DND-41 (cell line): ENCODE data around the gene AK5.

ENCODE experiments used
- ATAC-seq: fragments of 200-7000 bp; cut with Tn5 transposase; 3 replicates; pipeline ENCODE4 v1.9.1; 2021; ENCODE audit warnings: low read depth; ENCODE audit not compliant: insufficient read depth
- DNase-seq: peaks from one replicate; pipeline ENCODE4 v3.0.0-alpha.2; 2020
- H2AFZ ChIP-seq: 2 replicates; pipeline ENCODE4 v1.6.0; 2012; ENCODE audit warnings: low read depth, low read length
- H3K27ac ChIP-seq: 2 replicates; pipeline ENCODE4 v1.5.1; 2012; ENCODE audit warnings: low read length, inconsistent platforms
- H3K27me3 ChIP-seq: fragments of 200-600 bp; sonication (generic); 2 replicates; pipeline ENCODE4 v1.6.0; 2012; ENCODE audit warnings: low read length, mild to moderate bottlenecking, inconsistent platforms; ENCODE audit not compliant: insufficient read depth, poor library complexity
- H3K36me3 ChIP-seq: 2 replicates; pipeline ENCODE4 v1.5.1; 2012; ENCODE audit warnings: low read length, inconsistent platforms; ENCODE audit not compliant: insufficient read depth
- H3K4me1 ChIP-seq: 2 replicates; pipeline ENCODE4 v1.5.1; 2012; ENCODE audit warnings: mild to moderate bottlenecking, low read length; ENCODE audit not compliant: insufficient read depth
- H3K4me2 ChIP-seq: 2 replicates; pipeline ENCODE4 v1.6.0; 2012; ENCODE audit warnings: mild to moderate bottlenecking, moderate library complexity, low read length, inconsistent platforms; ENCODE audit not compliant: insufficient read depth
- H3K4me3 ChIP-seq, 2 experiments: fragments of 200-600 bp in 1 of 2; shearing (Covaris generic) in 1 of 2; 2 replicates each; pipeline ENCODE4 v1.5.1; 2012 to 2016; ENCODE audit warnings: inconsistent platforms in 2 of 2, low read length in 2 of 2, mild to moderate bottlenecking in 2 of 2, low read depth in 1 of 2, moderate library complexity in 1 of 2
- H3K79me2 ChIP-seq: 2 replicates; pipeline ENCODE4 v1.6.0; 2012; ENCODE audit warnings: low read length, inconsistent platforms; ENCODE audit not compliant: insufficient read depth
- H3K9ac ChIP-seq: 2 replicates; pipeline ENCODE4 v1.6.0; 2012; ENCODE audit warnings: low read depth, mild to moderate bottlenecking, inconsistent platforms, low read length, moderate library complexity
- H3K9me3 ChIP-seq: 2 replicates; pipeline ENCODE4 v1.5.1; 2012; ENCODE audit warnings: low read length, moderate library complexity, mild to moderate bottlenecking, inconsistent platforms; ENCODE audit not compliant: insufficient read depth, severe bottlenecking
- H4K20me1 ChIP-seq: 2 replicates; pipeline ENCODE4 v1.6.0; 2012; ENCODE audit warnings: low read length; ENCODE audit not compliant: insufficient read depth
- CTCF ChIP-seq: IDR thresholded peaks from 2 replicates; pipeline ENCODE4 v1.5.1; 2012; ENCODE audit warnings: borderline replicate concordance, low read length, moderate library complexity, mild to moderate bottlenecking; ENCODE audit not compliant: poor library complexity, severe bottlenecking; ENCODE audit errors: extremely low read depth
- EZH2 ChIP-seq: IDR thresholded peaks from 3 replicates; pipeline ENCODE4 v1.6.1; 2012; ENCODE audit warnings: borderline replicate concordance, low read depth, mild to moderate bottlenecking, moderate library complexity, low read length, inconsistent platforms; ENCODE audit not compliant: severe bottlenecking

The AK5 gene

GRCh38 chr1:77281491-77282186, at the start of gene AK5:
Gene AK5, plus strand, starts transcription at chr1:77282019. Its CDS starts 295 bp downstream, at chr1:77282314.
- no peaks in the 10 kb centered on the region for H3K79me2 ChIP-seq
- no peak for TF ChIP-seq EZH2
- H3K9me3 ChIP-seq = no peaks in the 10 kb centered on the region
- DNase-seq (no peak), ATAC-seq (no peak)
- no peaks in the 10 kb centered on the region for H3K36me3 ChIP-seq
- no peak within 1 kb of the TSS for H3K4me2 ChIP-seq
- no peak within 1 kb of the TSS for H2AFZ ChIP-seq
- no peaks in the 10 kb centered on the region for H4K20me1 ChIP-seq
- H3K9ac ChIP-seq = no peak within 1 kb of the TSS
- no peaks in the 10 kb centered on the region for H3K27me3 ChIP-seq
- H3K4me1 ChIP-seq = no peaks in the 10 kb centered on the region
- H3K4me3 ChIP-seq = no peak within 1 kb of the TSS
- H3K27ac ChIP-seq = no peak within 1 kb of the TSS

- Histone ChIP-seq H3K9me3 (no peaks in the 10 kb centered on the region), H3K9ac (no peak overlapping the region), H3K36me3 (no peaks in the 10 kb centered on the region), H3K27me3 (no peaks in the 10 kb centered on the region), H3K79me2 (no peaks in the 10 kb centered on the region), H3K4me3 (no peak overlapping the region), H4K20me1 (no peaks in the 10 kb centered on the region), H3K4me2 (no peak overlapping the region), H2AFZ (no peak overlapping the region), H3K4me1 (no peaks in the 10 kb centered on the region), H3K27ac (no peak overlapping the region)
- ATAC-seq (no peak), DNase-seq (no peak)
- TF ChIP-seq EZH2 = no peak
- no peak for TF ChIP-seq CTCF
Observed at GRCh38 chr1:77232829-77233228, 49.0 kb upstream of the AK5 start.

GRCh38 chr1:77234096-77234495, 47.7 kb upstream of the AK5 start:
- Histone ChIP-seq H3K36me3 (no peaks in the 10 kb centered on the region), H3K79me2 (no peaks in the 10 kb centered on the region), H3K27ac (no peak overlapping the region), H3K4me2 (no peak overlapping the region), H4K20me1 (no peaks in the 10 kb centered on the region), H2AFZ (no peak overlapping the region), H3K9me3 (no peaks in the 10 kb centered on the region), H3K27me3 (no peaks in the 10 kb centered on the region), H3K4me1 (no peaks in the 10 kb centered on the region), H3K4me3 (no peak overlapping the region), H3K9ac (no peak overlapping the region)
- TF ChIP-seq EZH2 = no peak
- TF ChIP-seq CTCF = no peak
- DNase-seq = no peak
- ATAC-seq = no peak

GRCh38 chr1:77234943-77235342, 46.9 kb upstream of the AK5 start:
- H3K36me3 ChIP-seq = no peaks in the 10 kb centered on the region
- H4K20me1 ChIP-seq = no peaks in the 10 kb centered on the region
- DNase-seq (no peak), ATAC-seq (no peak)
- H3K79me2 ChIP-seq = no peaks in the 10 kb centered on the region
- H3K27ac ChIP-seq = no peak overlapping the region
- H3K4me1 ChIP-seq = no peaks in the 10 kb centered on the region
- no peak overlapping the region for H3K4me3 ChIP-seq
- no peak overlapping the region for H2AFZ ChIP-seq
- H3K9ac ChIP-seq = no peak overlapping the region
- no peak overlapping the region for H3K4me2 ChIP-seq
- no peak for TF ChIP-seq EZH2
- TF ChIP-seq CTCF = no peak
- no peaks in the 10 kb centered on the region for H3K27me3 ChIP-seq
- no peaks in the 10 kb centered on the region for H3K9me3 ChIP-seq
